HepG2 (cell line): Measurements from ENCODE around the gene IRX2. TPM values are rescaled to one million over a fixed set of nuclear protein-coding genes. Genes with fewer than 3 reads are reported as not detected.

Experiments
- ATAC-seq: fragments of 200-7000 bp; cut with Tn5 transposase; 3 replicates; pipeline ENCODE4 v1.9.1; 2020; ENCODE audit warnings: mild to moderate bottlenecking, moderate library complexity
- BruUV-seq: library from RNA; stranded (reverse); fragments of 400-500 nt; replicated peaks from 2 replicates; lab custom pipeline; 2021; lab: Mats Ljungman, UMichigan
- CTCF ChIA-PET: fragments of 300-600 bp; formaldehyde crosslinking; extraction: SDS; loops from one replicate; lab custom pipeline; 2021; ENCODE audit warnings: low total read pairs, inconsistent platforms, low intra/inter-chr PET ratio; lab: Yijun Ruan, JAX
- POLR2A ChIA-PET: fragments of 350-600 bp; sonication (Branson Sonifier 250); formaldehyde crosslinking; loops from one replicate; lab custom pipeline; 2020; ENCODE audit warnings: antibody characterized with exemption, inconsistent platforms; lab: Yijun Ruan, JAX
- DNase-seq: peaks from one replicate; pipeline ENCODE4 v3.0.0-alpha.2; 2015; ENCODE audit warnings: low spot score
- FAIRE-seq: peaks from 3 replicates; lab custom pipeline; 2011; peaks lifted over from hg19 to GRCh38; lab: Jason Lieb, UNC
- H2AFZ ChIP-seq: one replicate; pipeline ENCODE4 v1.6.1; 2011; ENCODE audit warnings: low read length, inconsistent platforms
- H3K27ac ChIP-seq: fragments of 300-600 bp; 3 replicates; pipeline ENCODE4 v1.8.0; 2011; ENCODE audit warnings: mixed run types, mild to moderate bottlenecking, mixed read lengths, low read length, inconsistent platforms; ENCODE audit not compliant: insufficient read depth; ENCODE audit errors: extremely low read length
- H3K27me3 ChIP-seq, 2 experiments: fragments of 200-600 bp in 1 of 2; 2 replicates in 1 of 2; 3 replicates in 1 of 2; pipeline versions ENCODE4 v1.6.0 to v1.8.0; 2011; ENCODE audit warnings: low read length in 2 of 2, mild to moderate bottlenecking in 2 of 2, moderate library complexity in 2 of 2, inconsistent platforms in 1 of 2; ENCODE audit not compliant: insufficient read depth in 2 of 2, control insufficient read depth in 1 of 2
- H3K36me3 ChIP-seq, 2 experiments: fragments of 200-600 bp in 1 of 2; replicated peaks in 1 of 2; 2 replicates in 1 of 2; 3 replicates in 1 of 2; pipeline versions ENCODE4 v1.5.1 to v1.8.0; 2011; ENCODE audit warnings: low read length in 2 of 2, inconsistent platforms in 1 of 2; ENCODE audit not compliant: insufficient read depth in 2 of 2, control insufficient read depth in 1 of 2
- H3K4me1 ChIP-seq: 2 replicates; pipeline ENCODE4 v1.5.1; 2012; ENCODE audit warnings: low read length, inconsistent platforms; ENCODE audit not compliant: insufficient read depth
- H3K4me2 ChIP-seq: 2 replicates; pipeline ENCODE4 v1.6.0; 2011; ENCODE audit warnings: low read depth, low read length, inconsistent platforms
- H3K4me3 ChIP-seq, 3 experiments: fragments of 200-600 bp in 1 of 3; sonication (generic), shearing (Covaris generic) in 1 of 3; replicated peaks in 1 of 3; 2 replicates each; pipeline ENCODE4 v1.5.1; 2011 to 2016; ENCODE audit warnings: low read length in 3 of 3, inconsistent platforms in 2 of 3, low read depth in 2 of 3, mild to moderate bottlenecking in 2 of 3, control low read depth in 1 of 3, mixed read lengths in 1 of 3; ENCODE audit not compliant: insufficient read depth in 1 of 3
- H3K79me2 ChIP-seq: one replicate; pipeline ENCODE4 v1.6.1; 2011; ENCODE audit warnings: low read length, inconsistent platforms; ENCODE audit not compliant: insufficient read depth
- H3K9ac ChIP-seq: 2 replicates; pipeline ENCODE4 v1.6.0; 2011; ENCODE audit warnings: mild to moderate bottlenecking, low read depth, low read length, inconsistent platforms; ENCODE audit not compliant: insufficient read depth
- H3K9me3 ChIP-seq: 2 replicates; pipeline ENCODE4 v1.5.1; 2012; ENCODE audit warnings: mild to moderate bottlenecking, low read length
- H4K20me1 ChIP-seq: 2 replicates; pipeline ENCODE4 v1.6.0; 2011; ENCODE audit warnings: inconsistent platforms, mild to moderate bottlenecking, low read length, moderate library complexity; ENCODE audit not compliant: insufficient read depth
- CCDC6 ChIP-seq: sonication (generic); formaldehyde crosslinking; IDR thresholded peaks from 2 replicates; pipeline ENCODE4 v1.8.1; 2022; ENCODE audit warnings: mild to moderate bottlenecking, missing genetic modification reagents, moderate library complexity
- CEBPB ChIP-seq: IDR thresholded peaks from 2 replicates; pipeline ENCODE4 v1.6.1; 2011; ENCODE audit warnings: low read depth, low read length, improper control_type of control experiment, borderline replicate concordance
- FOXO1 ChIP-seq: sonication (generic); formaldehyde crosslinking; IDR thresholded peaks from 2 replicates; pipeline ENCODE4 v1.4.0; 2020; ENCODE audit warnings: missing genetic modification reagents
- GATAD1 ChIP-seq: IDR thresholded peaks from 2 replicates; pipeline ENCODE4 v1.6.1; 2016; ENCODE audit warnings: missing genetic modification reagents, missing compliant biosample characterization
- HOXA3 ChIP-seq: sonication (generic); formaldehyde crosslinking; IDR thresholded peaks from 2 replicates; pipeline ENCODE4 v1.5.0; 2020; ENCODE audit warnings: missing genetic modification reagents
- KMT2B ChIP-seq: IDR thresholded peaks from 2 replicates; pipeline ENCODE4 v1.6.1; 2016; ENCODE audit warnings: missing genetic modification reagents, missing compliant biosample characterization
- PAXIP1 ChIP-seq: sonication (generic); formaldehyde crosslinking; conservative IDR thresholded peaks from 2 replicates; pipeline ENCODE4 v1.4.0; 2020; ENCODE audit warnings: mild to moderate bottlenecking, missing genetic modification reagents, moderate library complexity
- RBFOX2 ChIP-seq: fragments of 200-400 bp; formaldehyde crosslinking; IDR thresholded peaks from 2 replicates; pipeline ENCODE4 v1.6.1; 2017; ENCODE audit warnings: low read depth, mild to moderate bottlenecking, low read length
- ZBTB25 ChIP-seq: IDR thresholded peaks from 2 replicates; pipeline ENCODE4 v1.6.1; 2018; ENCODE audit warnings: missing genetic modification reagents
- ZNF17 ChIP-seq: sonication (generic); formaldehyde crosslinking; IDR thresholded peaks from 2 replicates; pipeline ENCODE4 v1.5.0; 2020; ENCODE audit warnings: mild to moderate bottlenecking, missing genetic modification reagents
- ZNF512 ChIP-seq: sonication (generic); formaldehyde crosslinking; IDR thresholded peaks from 2 replicates; pipeline ENCODE4 v1.4.0; 2020; ENCODE audit warnings: mild to moderate bottlenecking, missing genetic modification reagents
- ZNF609 ChIP-seq: sonication (generic); formaldehyde crosslinking; IDR thresholded peaks from 2 replicates; pipeline ENCODE4 v1.4.0; 2020; ENCODE audit warnings: mild to moderate bottlenecking, missing genetic modification reagents, borderline replicate concordance
- ZNF703 ChIP-seq: sonication (generic); formaldehyde crosslinking; IDR thresholded peaks from 2 replicates; pipeline ENCODE4 v1.5.1; 2020; ENCODE audit warnings: missing genetic modification reagents, mild to moderate bottlenecking, moderate library complexity, borderline replicate concordance
- ZNF850 ChIP-seq: sonication (generic); formaldehyde crosslinking; conservative IDR thresholded peaks from 2 replicates; pipeline ENCODE4 v1.9.0; 2021; ENCODE audit warnings: mild to moderate bottlenecking, missing genetic modification reagents
- WGBS: methylation state at CpG from one replicate; pipeline ENCODE4 v1.1.6; 2017; ENCODE audit warnings: low lambda C conversion rate; 5-methylcytosine and 5-hydroxymethylcytosine counted together
- in situ Hi-C: cut with HindIII; loops from 2 replicates; pipeline ENCODE4 v1.10.0; 2017; ENCODE audit warnings: low pct_unique_long_range_greater_than_20kb; ENCODE audit not compliant: extremely low pct_ligation_motif_present
- intact Hi-C: fragments of 100-400 bp; cut with micrococcal nuclease; formaldehyde crosslinking; loops from one replicate; pipeline ENCODE4 v1.10.0; 2022; ENCODE audit not compliant: unreplicated experiment
- polyA plus RNA-seq, 8 experiments: library from polyadenylated mRNA; depleted of rRNA in 3 of 8; stranded (reverse) in 7 of 8; unstranded in 1 of 8; fragments of >200 nt; fragmentation: Illumina TruSeq in 4 of 8; extraction: Trizol in 4 of 8; gene quantifications; 2 replicates each; pipeline versions ENCODE4 v1.2.1 to v1.2.3, GENCODE V29; 2011 to 2016; ENCODE audit warnings: low read depth in 4 of 8, missing spikeins in 1 of 8, mixed read lengths in 1 of 8; ENCODE audit not compliant: insufficient read depth in 1 of 8
- total RNA-seq, 5 experiments: library from RNA; depleted of rRNA; stranded (reverse); fragments of >200 nt; fragmentation: Illumina TruSeq; extraction: Trizol; gene quantifications; 2 replicates each; pipeline ENCODE4 v1.2.3, GENCODE V29; 2016; ENCODE audit warnings: low read depth in 1 of 5

Gene IRX2
- total and polyA plus RNA-seq, 2 of the 13 experiments (the other 11 are each of a cell fraction or from before 2014, with no cell fraction given), result not detected

GRCh38 chr5:2699686-2700085 lies 51.8 kb downstream of the IRX2 start:
- H4K20me1 ChIP-seq, result no peaks in the 10 kb centered on the region
- no peak overlapping the region for H2AFZ ChIP-seq
- no peak for DNase-seq
- H3K27me3 ChIP-seq, result peaks cover 4 to 40% of the 10 kb centered on the region in 2 experiments; a peak in 3 of 5 replicates
- H3K79me2 ChIP-seq, result no peaks in the 10 kb centered on the region
- no peaks in the 10 kb centered on the region for H3K36me3 ChIP-seq
- H3K4me1 ChIP-seq, result peaks cover 20% of the 10 kb centered on the region; the same call in 1 of the 2 replicates
- POLR2A ChIA-PET, result no interaction called here
- no peak overlapping the region for H3K27ac ChIP-seq
- no peaks in the 10 kb centered on the region for H3K9me3 ChIP-seq
- intact Hi-C loops (no loop called here), in situ Hi-C loops (no loop called here)
- no peak overlapping the region for H3K4me2 ChIP-seq
- BruUV-seq, result no TSS peak
- FAIRE-seq, result no peak
- no peak for ATAC-seq
- no peak overlapping the region for H3K9ac ChIP-seq
- no peak overlapping the region for H3K4me3 ChIP-seq
- CTCF ChIA-PET, result no interaction called here
- 47% methylated on average over 5 of the region's 17 CpGs for WGBS
- TF ChIP-seq KMT2B (CRISPR knock-in tag), result no peak
- no peak for TF ChIP-seq FOXO1 (CRISPR knock-in tag)
- TF ChIP-seq ZNF703 (CRISPR knock-in tag), result no peak
- no peak for TF ChIP-seq GATAD1 (CRISPR knock-in tag)
- TF ChIP-seq HOXA3 (CRISPR knock-in tag), result no peak
- TF ChIP-seq ZNF17 (CRISPR knock-in tag), result no peak
- TF ChIP-seq CCDC6 (CRISPR knock-in tag), result no peak
- TF ChIP-seq PAXIP1 (CRISPR knock-in tag), result no peak
- no peak for TF ChIP-seq ZNF850 (CRISPR knock-in tag)
- no peak for TF ChIP-seq ZBTB25
- no peak for TF ChIP-seq ZNF512 (CRISPR knock-in tag)
- no peak for TF ChIP-seq CEBPB
- no peak for TF ChIP-seq ZNF609 (CRISPR knock-in tag)
- no peak for TF ChIP-seq RBFOX2
